A673 (cell line): ENCODE results near the gene UBASH3A.

Experiments
- CTCF ChIP-seq: fragments of 300-800, 200-600 bp; sonication (generic); conservative IDR thresholded peaks from 2 replicates; pipeline ENCODE4 v1.5.1; 2017; ENCODE audit warnings: low read depth, mild to moderate bottlenecking, antibody characterized with exemption, low read length, moderate library complexity, mixed read lengths
- EZH2 ChIP-seq: fragments of 200-600 bp; sonication (generic); IDR thresholded peaks from 2 replicates; pipeline ENCODE4 v1.6.1; 2017; ENCODE audit warnings: borderline replicate concordance, low read depth, mild to moderate bottlenecking, mixed read lengths, antibody characterized with exemption, low read length; ENCODE audit not compliant: poor library complexity, severe bottlenecking

- TF ChIP-seq CTCF (no peak), EZH2 (no peak)
Observed at GRCh38 chr21:42443876-42444744, 40.4 kb downstream of the UBASH3A start.
